SK-N-SH treated with all-trans-retinoic acid at 6 μM for 48 hours (cell line): ENCODE measurements around the gene ASNSD1.
A peak's percentile ranks its signal among the peaks of the same experiment; 100 is the strongest.

Source experiments
- ATAC-seq: fragments of 200-7000 bp; cut with Tn5 transposase; 3 replicates; pipeline ENCODE4 v1.9.1; 2020; ENCODE audit warnings: mild to moderate bottlenecking, moderate library complexity
- ARNTL ChIP-seq: fragments of 450-650 bp; formaldehyde crosslinking; IDR thresholded peaks from 2 replicates; pipeline ENCODE4 v1.5.0; 2020; ENCODE audit warnings: low read depth, mild to moderate bottlenecking, moderate library complexity, borderline replicate concordance
- BACH2 ChIP-seq: fragments of 250-450 bp; sonication (Bioruptor Pico); IDR thresholded peaks from 2 replicates; pipeline ENCODE4 v1.9.0; 2021; ENCODE audit warnings: mild to moderate bottlenecking, borderline replicate concordance
- CREB5 ChIP-seq: fragments of 250-450 bp; sonication (Bioruptor Pico); IDR thresholded peaks from 2 replicates; pipeline ENCODE4 v1.5.1; 2020; ENCODE audit warnings: low read depth, mild to moderate bottlenecking, moderate library complexity
- CSDC2 ChIP-seq: fragments of 250-450 bp; sonication (Bioruptor Pico); IDR thresholded peaks from 2 replicates; pipeline ENCODE4 v1.5.0; 2020; ENCODE audit warnings: mild to moderate bottlenecking, moderate library complexity
- ESRRG ChIP-seq: fragments of 250-450 bp; sonication (Bioruptor Pico); IDR thresholded peaks from 2 replicates; pipeline ENCODE4 v1.6.1; 2021; ENCODE audit warnings: mild to moderate bottlenecking
- GLIS3 ChIP-seq: fragments of 250-450 bp; sonication (Bioruptor Pico); IDR thresholded peaks from 2 replicates; pipeline ENCODE4 v1.5.0; 2020; ENCODE audit warnings: mild to moderate bottlenecking, moderate library complexity
- ISL1 ChIP-seq: fragments of 250-450 bp; sonication (Bioruptor Pico); IDR thresholded peaks from 2 replicates; pipeline ENCODE4 v2.1.2; 2022; ENCODE audit warnings: mild to moderate bottlenecking, moderate library complexity
- OSR1 ChIP-seq: fragments of 250-450 bp; sonication (Bioruptor Pico); IDR thresholded peaks from 2 replicates; pipeline ENCODE4 v1.8.0; 2022; ENCODE audit warnings: moderate library complexity, mild to moderate bottlenecking, inconsistent platforms
- PATZ1 ChIP-seq: fragments of 250-450 bp; sonication (Bioruptor Pico); IDR thresholded peaks from 2 replicates; pipeline ENCODE4 v1.8.0; 2020; ENCODE audit warnings: mild to moderate bottlenecking, moderate library complexity, borderline replicate concordance
- PPARA ChIP-seq: fragments of 250-450 bp; sonication (Bioruptor Pico); IDR thresholded peaks from 2 replicates; pipeline ENCODE4 v1.5.0; 2020; ENCODE audit warnings: mild to moderate bottlenecking, borderline replicate concordance
- RARB ChIP-seq: fragments of 250-450 bp; sonication (Bioruptor Pico); IDR thresholded peaks from 2 replicates; pipeline ENCODE4 v1.8.0; 2021; ENCODE audit warnings: mild to moderate bottlenecking, moderate library complexity
- SNAI2 ChIP-seq: fragments of 250-450 bp; sonication (Bioruptor Pico); IDR thresholded peaks from 2 replicates; pipeline ENCODE4 v1.5.0; 2020; ENCODE audit warnings: mild to moderate bottlenecking, moderate library complexity
- TCF4 ChIP-seq: fragments of 250-450 bp; sonication (Bioruptor Pico); IDR thresholded peaks from 2 replicates; pipeline ENCODE4 v1.8.0; 2021; ENCODE audit warnings: mild to moderate bottlenecking, moderate library complexity, borderline replicate concordance
- TSHZ2 ChIP-seq: fragments of 250-450 bp; sonication (Bioruptor Pico); IDR thresholded peaks from 2 replicates; pipeline ENCODE4 v1.5.0; 2020; ENCODE audit warnings: mild to moderate bottlenecking, moderate library complexity
- ZC3H10 ChIP-seq: fragments of 250-450 bp; sonication (Bioruptor Pico); IDR thresholded peaks from 2 replicates; pipeline ENCODE4 v1.5.1; 2021; ENCODE audit warnings: mild to moderate bottlenecking, moderate library complexity
- ZFP3 ChIP-seq: fragments of 250-450 bp; sonication (Bioruptor Pico); IDR thresholded peaks from 2 replicates; pipeline ENCODE4 v1.5.0; 2020; ENCODE audit warnings: mild to moderate bottlenecking, moderate library complexity
- ZFP30 ChIP-seq: fragments of 450-650 bp; formaldehyde crosslinking; IDR thresholded peaks from 2 replicates; pipeline ENCODE4 v1.5.0; 2022; ENCODE audit warnings: mild to moderate bottlenecking, moderate library complexity
- ZNF565 ChIP-seq: fragments of 450-650 bp; formaldehyde crosslinking; conservative IDR thresholded peaks from 2 replicates; pipeline ENCODE4 v1.5.0; 2020; ENCODE audit warnings: low read depth, mild to moderate bottlenecking, moderate library complexity
- ZNF70 ChIP-seq: fragments of 450-650 bp; formaldehyde crosslinking; IDR thresholded peaks from 2 replicates; pipeline ENCODE4 v1.5.0; 2020; ENCODE audit warnings: mild to moderate bottlenecking, moderate library complexity
- ZNF8 ChIP-seq: fragments of 450-650 bp; formaldehyde crosslinking; IDR thresholded peaks from 2 replicates; pipeline ENCODE4 v1.5.0; 2020; ENCODE audit warnings: mild to moderate bottlenecking, moderate library complexity
- TF ChIP-seq, protein P1 (sequence below): fragments of 250-450 bp; sonication (Bioruptor Pico); IDR thresholded peaks from 2 replicates; pipeline ENCODE4 v1.8.0; 2021; ENCODE audit warnings: low read depth, mild to moderate bottlenecking, moderate library complexity, borderline replicate concordance
- TF ChIP-seq, protein P2 (sequence below): fragments of 250-450 bp; sonication (Bioruptor Pico); IDR thresholded peaks from 2 replicates; pipeline ENCODE4 v1.5.1; 2021; ENCODE audit warnings: mild to moderate bottlenecking, moderate library complexity

Gene ASNSD1

GRCh38 chr2:189661148-189661956, at the start of gene ASNSD1:
Gene ASNSD1, plus strand, starts transcription at chr2:189661459. Its CDS starts 4,674 bp downstream, at chr2:189666133.
- TF ChIP-seq CSDC2 (CRISPR knock-in tag) = no peak
- TF ChIP-seq ZFP3 = no peak
- no peak for TF ChIP-seq ZNF70 (CRISPR knock-in tag)
- TF ChIP-seq PPARA (CRISPR knock-in tag) = no peak
- TF ChIP-seq GLIS3 (CRISPR knock-in tag) = no peak
- TF ChIP-seq BACH2 = no peak
- no peak for TF ChIP-seq ZNF565 (CRISPR knock-in tag)
- TF ChIP-seq OSR1 (CRISPR knock-in tag) = no peak
- no peak for TF ChIP-seq ESRRG (CRISPR knock-in tag)
- no peak for TF ChIP-seq CREB5 (CRISPR knock-in tag)
- no peak for TF ChIP-seq SNAI2
- TF ChIP-seq ZC3H10 (CRISPR knock-in tag) = no peak
- TF ChIP-seq, protein P1, sequence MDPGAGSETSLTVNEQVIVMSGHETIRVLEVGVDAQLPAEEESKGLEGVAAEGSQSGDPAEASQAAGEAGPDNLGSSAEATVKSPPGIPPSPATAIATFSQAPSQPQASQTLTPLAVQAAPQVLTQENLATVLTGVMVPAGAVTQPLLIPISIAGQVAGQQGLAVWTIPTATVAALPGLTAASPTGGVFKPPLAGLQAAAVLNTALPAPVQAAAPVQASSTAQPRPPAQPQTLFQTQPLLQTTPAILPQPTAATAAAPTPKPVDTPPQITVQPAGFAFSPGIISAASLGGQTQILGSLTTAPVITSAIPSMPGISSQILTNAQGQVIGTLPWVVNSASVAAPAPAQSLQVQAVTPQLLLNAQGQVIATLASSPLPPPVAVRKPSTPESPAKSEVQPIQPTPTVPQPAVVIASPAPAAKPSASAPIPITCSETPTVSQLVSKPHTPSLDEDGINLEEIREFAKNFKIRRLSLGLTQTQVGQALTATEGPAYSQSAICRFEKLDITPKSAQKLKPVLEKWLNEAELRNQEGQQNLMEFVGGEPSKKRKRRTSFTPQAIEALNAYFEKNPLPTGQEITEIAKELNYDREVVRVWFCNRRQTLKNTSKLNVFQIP (CRISPR knock-in tag) = no peak
- TF ChIP-seq TCF4 (CRISPR knock-in tag) = no peak
- TF ChIP-seq ZNF8 (CRISPR knock-in tag) = no peak
- no peak for TF ChIP-seq RARB (CRISPR knock-in tag)
- no peak for TF ChIP-seq ZFP30
- no peak for TF ChIP-seq TSHZ2 (CRISPR knock-in tag)
- TF ChIP-seq PATZ1 (CRISPR knock-in tag) = no peak
- TF ChIP-seq, protein P2, sequence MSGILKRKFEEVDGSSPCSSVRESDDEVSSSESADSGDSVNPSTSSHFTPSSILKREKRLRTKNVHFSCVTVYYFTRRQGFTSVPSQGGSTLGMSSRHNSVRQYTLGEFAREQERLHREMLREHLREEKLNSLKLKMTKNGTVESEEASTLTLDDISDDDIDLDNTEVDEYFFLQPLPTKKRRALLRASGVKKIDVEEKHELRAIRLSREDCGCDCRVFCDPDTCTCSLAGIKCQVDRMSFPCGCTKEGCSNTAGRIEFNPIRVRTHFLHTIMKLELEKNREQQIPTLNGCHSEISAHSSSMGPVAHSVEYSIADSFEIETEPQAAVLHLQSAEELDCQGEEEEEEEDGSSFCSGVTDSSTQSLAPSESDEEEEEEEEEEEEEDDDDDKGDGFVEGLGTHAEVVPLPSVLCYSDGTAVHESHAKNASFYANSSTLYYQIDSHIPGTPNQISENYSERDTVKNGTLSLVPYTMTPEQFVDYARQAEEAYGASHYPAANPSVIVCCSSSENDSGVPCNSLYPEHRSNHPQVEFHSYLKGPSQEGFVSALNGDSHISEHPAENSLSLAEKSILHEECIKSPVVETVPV (CRISPR knock-in tag) = no peak
- TF ChIP-seq, all 23 proteins: peak for 0
- peak; percentile 98 for ATAC-seq

- TF ChIP-seq CREB5 (CRISPR knock-in tag) (no peak), ZNF565 (CRISPR knock-in tag) (no peak), TCF4 (CRISPR knock-in tag) (no peak), ZFP3 (no peak), ISL1 (CRISPR knock-in tag) (no peak), ARNTL (CRISPR knock-in tag) (no peak), BACH2 (no peak), ZFP30 (no peak), GLIS3 (CRISPR knock-in tag) (no peak), ZNF70 (CRISPR knock-in tag) (no peak)
- TF ChIP-seq, all 23 proteins: peak for 0
- peak; percentile 75 for ATAC-seq
Measured at GRCh38 chr2:189613077-189613636, 48.1 kb upstream of the ASNSD1 start.
